ENCODE measurements around the gene MLLT3.

- TF ChIP-seq, protein P1, sequence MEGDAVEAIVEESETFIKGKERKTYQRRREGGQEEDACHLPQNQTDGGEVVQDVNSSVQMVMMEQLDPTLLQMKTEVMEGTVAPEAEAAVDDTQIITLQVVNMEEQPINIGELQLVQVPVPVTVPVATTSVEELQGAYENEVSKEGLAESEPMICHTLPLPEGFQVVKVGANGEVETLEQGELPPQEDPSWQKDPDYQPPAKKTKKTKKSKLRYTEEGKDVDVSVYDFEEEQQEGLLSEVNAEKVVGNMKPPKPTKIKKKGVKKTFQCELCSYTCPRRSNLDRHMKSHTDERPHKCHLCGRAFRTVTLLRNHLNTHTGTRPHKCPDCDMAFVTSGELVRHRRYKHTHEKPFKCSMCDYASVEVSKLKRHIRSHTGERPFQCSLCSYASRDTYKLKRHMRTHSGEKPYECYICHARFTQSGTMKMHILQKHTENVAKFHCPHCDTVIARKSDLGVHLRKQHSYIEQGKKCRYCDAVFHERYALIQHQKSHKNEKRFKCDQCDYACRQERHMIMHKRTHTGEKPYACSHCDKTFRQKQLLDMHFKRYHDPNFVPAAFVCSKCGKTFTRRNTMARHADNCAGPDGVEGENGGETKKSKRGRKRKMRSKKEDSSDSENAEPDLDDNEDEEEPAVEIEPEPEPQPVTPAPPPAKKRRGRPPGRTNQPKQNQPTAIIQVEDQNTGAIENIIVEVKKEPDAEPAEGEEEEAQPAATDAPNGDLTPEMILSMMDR (IDR thresholded peaks at IDR 0.05), result no peak
- TF ChIP-seq POLR2AphosphoS5 (IDR thresholded peaks at IDR 0.05), result no peak
Measured at GRCh38 chr9:20551835-20552234, 70.5 kb downstream of the MLLT3 start.
